Measurements from ENCODE around the gene RTKN. TPM values are rescaled to one million over a fixed set of nuclear protein-coding genes. Genes with fewer than 3 reads are reported as not detected.
"Not testable (repeated sequence)": the region's sequence is repeated elsewhere in the genome, so short reads cannot be mapped to it uniquely, and the experiment has no call there.

The RTKN gene
- total and polyA plus RNA-seq, 9 donors: 35.4 to 58.5 (median 47.6) TPM

DNA sequence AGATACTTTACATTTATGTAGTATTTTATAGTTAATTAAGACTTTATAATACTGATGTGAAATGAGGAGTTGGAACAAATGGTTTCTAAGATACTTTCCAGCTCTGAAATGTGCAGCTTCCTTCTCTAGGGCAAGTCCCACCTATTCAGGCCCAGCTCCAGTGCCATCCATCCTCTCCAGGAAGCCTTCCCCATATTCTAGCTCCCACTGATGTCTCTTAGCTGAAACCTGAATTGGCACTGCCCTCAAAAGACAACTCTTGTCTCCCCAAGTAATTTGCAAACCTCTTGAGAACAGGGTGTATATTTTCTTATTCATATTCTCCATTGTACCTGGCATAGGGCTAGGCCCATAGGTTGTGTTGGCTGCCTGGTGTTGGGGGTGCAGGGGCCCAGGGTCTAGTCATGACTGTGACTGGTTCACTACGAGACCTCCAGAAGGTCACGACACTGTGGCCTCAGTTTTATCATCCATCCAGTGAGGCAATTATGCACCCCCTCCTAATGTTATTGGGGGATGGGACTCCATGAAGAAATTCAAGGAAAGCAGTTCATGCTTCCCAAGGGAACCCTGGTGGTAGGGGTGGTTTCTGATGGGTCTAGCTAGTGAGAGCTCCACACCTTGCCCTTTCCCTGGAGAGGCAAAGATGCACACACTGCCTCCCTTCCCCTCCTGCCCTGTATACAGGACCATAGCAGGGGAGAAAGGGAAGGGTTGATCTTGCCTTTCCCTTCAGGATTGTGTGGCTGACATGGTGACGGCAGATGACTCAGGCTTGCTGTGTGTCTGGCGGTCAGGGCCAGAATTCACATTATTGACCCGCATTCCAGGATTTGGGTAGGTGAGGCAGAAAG lies 17.4 kb downstream of the RTKN start:
- Histone ChIP-seq H3K4me3 (ENCODE audit: low read length) (no peak overlapping the region), H3K27me3 (ENCODE audit: control insufficient read depth, insufficient read depth, low read length) (no peaks in the 10 kb centered on the region), H3K9me3 (replicated peaks; ENCODE audit: control insufficient read depth, low read depth, low read length) (no peaks in the 10 kb centered on the region), H3K27ac (ENCODE audit: low read length) (no peak overlapping the region), H3K4me1 (ENCODE audit: control insufficient read depth, insufficient read depth, low read length) (peaks cover 8% of the 10 kb centered on the region), H3K36me3 (ENCODE audit: control insufficient read depth, insufficient read depth, low read length) (peaks cover 44% of the 10 kb centered on the region)
- DNase-seq: no peak
- WGBS (ENCODE audit: insufficient coverage): 61% methylated on average over 3 of the region's 5 CpGs

- 87% methylated on average over 6 of the region's 9 CpGs for WGBS (ENCODE audit: insufficient coverage)
- Histone ChIP-seq H3K4me3 (ENCODE audit: low read length) (no peak overlapping the region), H3K36me3 (ENCODE audit: control insufficient read depth, insufficient read depth, low read length) (peaks cover 35% of the 10 kb centered on the region), H3K27ac (ENCODE audit: low read length) (peak overlapping the region; percentile 10), H3K9me3 (replicated peaks; ENCODE audit: control insufficient read depth, low read depth, low read length) (no peaks in the 10 kb centered on the region), H3K27me3 (ENCODE audit: control insufficient read depth, insufficient read depth, low read length) (no peaks in the 10 kb centered on the region), H3K4me1 (ENCODE audit: control insufficient read depth, insufficient read depth, low read length) (peaks cover 10% of the 10 kb centered on the region)
- DNase-seq: no peak
Measured at GRCh38 chr2:74423231-74424095, 18.3 kb downstream of the RTKN start.

DNA sequence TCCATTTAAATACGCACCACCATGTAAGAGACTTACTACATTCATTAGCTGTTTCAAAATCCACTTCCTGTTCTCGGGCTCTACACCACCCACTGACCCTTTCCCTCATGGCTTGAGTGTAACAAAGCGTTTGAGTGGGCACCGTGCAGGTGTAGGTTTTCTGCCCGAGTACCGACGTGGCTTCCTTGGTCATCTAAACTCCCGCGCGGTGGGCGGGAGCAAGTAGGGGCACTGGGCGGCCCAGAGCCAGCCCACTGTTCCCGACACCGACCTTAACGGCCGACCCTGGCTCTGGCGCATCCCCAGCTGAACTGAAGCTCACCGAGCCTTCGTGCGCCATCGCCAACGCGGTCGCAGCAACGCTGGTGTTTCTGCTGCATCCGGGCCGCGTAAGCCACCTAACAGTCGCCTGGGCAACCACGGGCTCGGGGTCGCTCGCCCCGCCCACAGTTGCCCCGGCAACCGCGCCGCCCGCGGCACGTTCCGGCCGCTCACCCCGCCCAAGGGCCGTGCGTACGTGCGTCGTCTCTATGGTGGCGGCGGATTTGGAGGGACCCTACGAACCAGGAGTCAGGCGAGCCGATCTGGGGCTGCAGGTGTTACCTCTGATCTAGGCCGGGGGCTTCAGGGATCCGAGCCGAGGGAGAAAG lies 20.4 kb downstream of the RTKN start, which contains the start of the genes C2orf81 and WDR54:
TSS of gene C2orf81 (minus strand) at position 399 of the 650 bp plus-strand sequence. CDS start at position 340, 59 bp downstream.
TSS of gene WDR54 (plus strand) at position 510 of the 650 bp plus-strand sequence. CDS start 424 bp downstream, outside the sequence.
- Histone ChIP-seq H3K27ac (ENCODE audit: low read length) (peak within 1 kb of the TSS; percentile 42), H3K27me3 (ENCODE audit: control insufficient read depth, insufficient read depth, low read length) (no peaks in the 10 kb centered on the region), H3K36me3 (ENCODE audit: control insufficient read depth, insufficient read depth, low read length) (peaks cover 14% of the 10 kb centered on the region), H3K9me3 (replicated peaks; ENCODE audit: control insufficient read depth, low read depth, low read length) (no peaks in the 10 kb centered on the region), H3K4me3 (ENCODE audit: low read length) (peak within 1 kb of the TSS; percentile 54), H3K4me1 (ENCODE audit: control insufficient read depth, insufficient read depth, low read length) (peaks cover 17% of the 10 kb centered on the region)
- peak; percentile 91 for DNase-seq
- under 1% methylated on average over 56 of the region's 57 CpGs for WGBS (ENCODE audit: insufficient coverage)

GRCh38 chr2:74420443-74421103 lies 21.2 kb downstream of the RTKN start:
- 79% methylated on average over 6 of the region's 19 CpGs for WGBS (ENCODE audit: insufficient coverage)
- not testable (repeated sequence) for H3K27me3 ChIP-seq (ENCODE audit: control insufficient read depth, insufficient read depth, low read length); H3K9me3 ChIP-seq (replicated peaks; ENCODE audit: control insufficient read depth, low read depth, low read length); DNase-seq; H3K27ac ChIP-seq (ENCODE audit: low read length); H3K36me3 ChIP-seq (ENCODE audit: control insufficient read depth, insufficient read depth, low read length)
- H3K4me3 ChIP-seq (ENCODE audit: low read length): peak overlapping the region; percentile 54
- H3K4me1 ChIP-seq (ENCODE audit: control insufficient read depth, insufficient read depth, low read length): peaks cover 25% of the 10 kb centered on the region

- no CpG with 5 or more reads among the region's 2 CpGs for WGBS (ENCODE audit: insufficient coverage)
- Histone ChIP-seq H3K27ac (ENCODE audit: low read length) (no peak overlapping the region), H3K27me3 (ENCODE audit: control insufficient read depth, insufficient read depth, low read length) (peaks cover 4% of the 10 kb centered on the region), H3K36me3 (ENCODE audit: control insufficient read depth, insufficient read depth, low read length) (peaks cover under 1% of the 10 kb centered on the region), H3K4me3 (ENCODE audit: low read length) (no peak overlapping the region), H3K9me3 (replicated peaks; ENCODE audit: control insufficient read depth, low read depth, low read length) (no peaks in the 10 kb centered on the region), H3K4me1 (ENCODE audit: control insufficient read depth, insufficient read depth, low read length) (peaks cover 30% of the 10 kb centered on the region)
- no peak for DNase-seq
Measured at GRCh38 chr2:74420006-74420405, 21.7 kb downstream of the RTKN start.

DNA sequence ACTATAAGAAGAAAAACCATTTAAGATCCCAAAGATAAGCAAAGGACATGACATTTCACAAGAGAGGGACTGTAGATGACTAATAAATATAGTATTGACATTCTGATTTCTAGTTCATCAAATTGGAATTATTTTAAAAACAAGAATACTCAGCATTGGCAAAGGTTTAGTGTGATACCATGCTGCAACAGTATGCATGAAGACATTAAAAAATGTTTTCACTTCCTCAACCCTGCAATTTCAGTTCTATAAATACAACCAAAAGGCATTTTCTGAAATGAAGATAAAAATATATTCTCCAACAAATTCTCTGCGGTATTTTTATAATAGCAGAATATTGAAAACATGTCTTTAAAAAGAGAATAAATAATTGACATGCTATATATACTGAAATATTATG lies 22.4 kb downstream of the RTKN start:
- no peak for DNase-seq
- Histone ChIP-seq H3K27me3 (ENCODE audit: control insufficient read depth, insufficient read depth, low read length) (peaks cover 4% of the 10 kb centered on the region), H3K36me3 (ENCODE audit: control insufficient read depth, insufficient read depth, low read length) (no peaks in the 10 kb centered on the region), H3K4me1 (ENCODE audit: control insufficient read depth, insufficient read depth, low read length) (peaks cover 35% of the 10 kb centered on the region), H3K9me3 (replicated peaks; ENCODE audit: control insufficient read depth, low read depth, low read length) (no peaks in the 10 kb centered on the region), H3K4me3 (ENCODE audit: low read length) (no peak overlapping the region), H3K27ac (ENCODE audit: low read length) (no peak overlapping the region)
- WGBS (ENCODE audit: insufficient coverage): no CpG with 5 or more reads among the region's 1 CpG

DNA sequence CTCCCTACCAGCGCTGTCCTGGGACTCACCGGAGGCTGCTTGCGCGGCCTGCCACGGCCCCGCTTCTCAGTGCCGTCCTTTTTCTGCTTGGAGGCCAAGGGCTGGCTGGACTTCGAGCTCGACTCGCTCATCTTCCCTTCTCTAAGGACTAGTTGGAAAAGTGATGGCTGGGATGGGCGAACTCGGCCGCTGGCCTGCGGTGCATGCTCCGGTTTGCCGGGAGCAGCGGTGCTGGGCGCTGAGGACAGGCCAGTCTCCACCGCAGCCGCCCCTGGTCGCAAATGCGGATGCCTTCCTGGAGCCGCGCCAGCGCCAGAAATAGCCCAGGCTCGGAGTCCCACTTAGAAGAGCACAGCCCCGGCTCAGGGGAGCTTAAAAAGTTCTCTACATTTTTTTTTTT lies 23.4 kb downstream of the RTKN start:
- WGBS (ENCODE audit: insufficient coverage): 72% methylated on average over 21 of the region's 27 CpGs
- no peak overlapping the region for H3K4me3 ChIP-seq (ENCODE audit: low read length)
- H3K9me3 ChIP-seq (replicated peaks; ENCODE audit: control insufficient read depth, low read depth, low read length): no peaks in the 10 kb centered on the region
- no peak for DNase-seq
- H3K27ac ChIP-seq (ENCODE audit: low read length): no peak overlapping the region
- H3K36me3 ChIP-seq (ENCODE audit: control insufficient read depth, insufficient read depth, low read length): no peaks in the 10 kb centered on the region
- H3K4me1 ChIP-seq (ENCODE audit: control insufficient read depth, insufficient read depth, low read length): peaks cover 42% of the 10 kb centered on the region
- H3K27me3 ChIP-seq (ENCODE audit: control insufficient read depth, insufficient read depth, low read length): peaks cover 4% of the 10 kb centered on the region

DNA sequence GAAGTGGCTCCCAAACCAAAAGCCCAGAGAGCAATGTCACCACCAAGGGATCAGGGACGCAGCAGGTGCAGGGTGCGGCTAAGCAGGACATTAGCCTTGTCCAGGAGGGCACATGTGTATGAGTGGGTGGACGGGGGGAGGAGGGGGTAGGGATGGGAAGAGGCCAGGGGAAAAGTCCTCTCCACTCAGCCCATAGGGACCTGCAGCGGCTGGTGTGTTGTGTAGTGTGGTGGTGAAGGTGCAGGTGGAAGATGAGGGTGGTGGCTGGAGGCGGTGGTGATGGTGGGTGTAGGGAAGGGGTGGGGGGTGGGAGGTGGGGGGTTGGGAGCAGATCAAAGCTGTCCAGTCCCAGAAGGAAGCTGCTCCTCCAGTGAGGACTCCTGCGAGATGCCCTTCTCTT lies 24.0 kb downstream of the RTKN start:
- WGBS (ENCODE audit: insufficient coverage): 100% methylated on average over 2 of the region's 6 CpGs
- DNase-seq: no peak
- Histone ChIP-seq H3K36me3 (ENCODE audit: control insufficient read depth, insufficient read depth, low read length) (no peaks in the 10 kb centered on the region), H3K4me3 (ENCODE audit: low read length) (no peak overlapping the region), H3K4me1 (ENCODE audit: control insufficient read depth, insufficient read depth, low read length) (peaks cover 45% of the 10 kb centered on the region), H3K9me3 (replicated peaks; ENCODE audit: control insufficient read depth, low read depth, low read length) (no peaks in the 10 kb centered on the region), H3K27me3 (ENCODE audit: control insufficient read depth, insufficient read depth, low read length) (peaks cover 4% of the 10 kb centered on the region), H3K27ac (ENCODE audit: low read length) (no peak overlapping the region)

DNA sequence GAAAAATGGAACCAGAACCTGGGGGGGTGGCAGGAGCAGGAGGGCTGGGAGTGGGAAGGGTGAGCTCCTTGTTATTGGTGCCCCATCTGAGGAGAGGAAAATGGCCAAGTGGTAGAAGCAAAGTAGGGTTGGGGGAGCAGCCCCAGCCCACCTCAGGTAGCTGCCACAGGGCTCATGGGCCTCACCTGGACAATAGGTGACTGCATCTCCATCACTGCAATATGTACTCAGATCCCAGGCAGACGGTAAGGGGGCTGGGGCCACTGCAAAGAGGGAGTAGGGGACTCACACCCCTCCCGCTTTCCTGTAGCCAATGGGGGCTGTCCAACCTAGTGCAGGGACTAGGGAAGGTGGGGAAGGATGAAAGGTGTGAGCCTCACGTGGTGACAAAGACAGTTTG lies 24.5 kb downstream of the RTKN start:
- no CpG with 5 or more reads among the region's 3 CpGs for WGBS (ENCODE audit: insufficient coverage)
- Histone ChIP-seq H3K4me1 (ENCODE audit: control insufficient read depth, insufficient read depth, low read length) (peaks cover 44% of the 10 kb centered on the region), H3K9me3 (replicated peaks; ENCODE audit: control insufficient read depth, low read depth, low read length) (no peaks in the 10 kb centered on the region), H3K36me3 (ENCODE audit: control insufficient read depth, insufficient read depth, low read length) (no peaks in the 10 kb centered on the region), H3K4me3 (ENCODE audit: low read length) (no peak overlapping the region), H3K27ac (ENCODE audit: low read length) (no peak overlapping the region), H3K27me3 (ENCODE audit: control insufficient read depth, insufficient read depth, low read length) (peaks cover 4% of the 10 kb centered on the region)
- no peak for DNase-seq
